NCI-H1694 (cell line): ENCODE measurements around the gene SH3PXD2A.

Experiments
- DNase-seq: peaks from one replicate; lab custom pipeline; 2025; lab: John Stamatoyannopoulos, UW

Gene SH3PXD2A

DNA sequence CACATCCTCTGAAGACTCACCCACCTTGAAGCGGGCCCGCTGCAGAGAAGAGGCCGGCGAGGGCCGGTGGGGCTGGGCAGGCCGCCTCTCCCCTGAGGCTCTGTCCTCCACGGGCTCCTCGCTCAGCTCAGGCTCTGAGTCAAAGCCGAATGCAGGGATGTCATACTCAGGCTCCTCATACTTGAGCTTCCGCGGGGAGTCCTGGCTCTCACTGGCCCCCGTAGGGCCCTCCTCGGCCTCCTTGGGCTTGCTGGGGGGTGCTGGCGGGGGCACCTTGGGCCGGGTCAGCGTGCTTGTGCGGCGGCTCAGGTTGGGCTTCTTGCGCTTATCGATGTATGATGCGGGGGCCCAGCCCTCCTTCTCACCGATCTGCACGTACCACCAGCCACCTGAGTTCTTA is 252.0 kb downstream of the SH3PXD2A start:
- no peak for DNase-seq

DNA sequence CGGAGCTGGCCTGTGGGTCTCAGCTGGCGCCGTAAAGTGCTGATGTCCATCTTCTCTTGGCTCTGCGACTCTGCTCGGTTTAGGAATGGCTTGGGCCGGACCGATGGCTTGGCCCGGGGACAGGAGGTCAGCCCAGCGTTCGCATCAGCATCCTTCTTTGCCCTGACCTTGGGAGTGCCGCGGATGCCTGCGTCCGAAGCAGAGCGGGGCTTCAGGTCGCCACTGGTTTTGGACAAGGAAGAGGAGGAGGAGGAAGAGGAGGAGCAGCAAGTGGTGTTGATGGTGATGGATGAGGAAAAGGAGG is 252.6 kb downstream of the SH3PXD2A start:
- DNase-seq, result no peak

DNA sequence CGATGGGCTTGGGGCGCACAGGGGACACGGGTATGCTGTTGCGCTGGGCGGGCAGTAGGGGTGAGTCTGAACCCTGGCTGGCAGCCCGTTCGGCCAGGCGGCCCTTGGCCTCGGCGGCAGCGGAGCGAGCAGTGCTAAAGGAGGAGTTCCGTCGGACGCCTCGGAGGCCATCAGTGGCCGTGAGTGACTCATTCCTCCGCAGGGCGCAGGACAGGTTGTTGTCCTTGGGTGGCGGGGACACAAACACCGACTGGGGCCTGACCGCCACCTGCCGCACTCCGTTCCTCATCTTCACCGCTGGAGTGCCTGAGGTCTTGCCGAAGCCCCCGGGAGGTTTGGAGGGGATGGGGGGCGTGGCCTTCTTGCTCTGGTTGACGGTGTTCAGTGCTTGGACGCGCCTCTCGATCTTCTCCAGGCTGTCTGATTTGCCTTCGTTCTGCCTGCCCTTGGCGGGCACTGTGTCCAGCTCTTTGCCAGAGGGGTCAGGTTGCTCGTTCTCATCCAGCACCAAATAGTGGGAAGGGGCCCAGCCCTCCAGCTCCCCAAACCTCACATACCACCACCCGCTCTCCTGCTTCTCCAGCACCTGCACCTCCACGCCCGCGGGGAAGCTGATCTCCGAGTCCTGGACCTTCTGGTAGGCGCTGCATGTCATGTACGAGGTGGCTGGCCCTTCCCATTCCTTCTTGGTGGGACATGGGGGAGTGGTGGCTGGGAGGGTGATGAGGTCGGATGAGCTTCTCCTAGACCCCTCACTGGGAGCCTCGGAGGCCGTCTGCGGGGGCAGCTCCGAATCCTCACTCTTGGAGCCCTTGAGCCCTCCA is 253.1 kb downstream of the SH3PXD2A start:
- DNase-seq, result no peak

DNA sequence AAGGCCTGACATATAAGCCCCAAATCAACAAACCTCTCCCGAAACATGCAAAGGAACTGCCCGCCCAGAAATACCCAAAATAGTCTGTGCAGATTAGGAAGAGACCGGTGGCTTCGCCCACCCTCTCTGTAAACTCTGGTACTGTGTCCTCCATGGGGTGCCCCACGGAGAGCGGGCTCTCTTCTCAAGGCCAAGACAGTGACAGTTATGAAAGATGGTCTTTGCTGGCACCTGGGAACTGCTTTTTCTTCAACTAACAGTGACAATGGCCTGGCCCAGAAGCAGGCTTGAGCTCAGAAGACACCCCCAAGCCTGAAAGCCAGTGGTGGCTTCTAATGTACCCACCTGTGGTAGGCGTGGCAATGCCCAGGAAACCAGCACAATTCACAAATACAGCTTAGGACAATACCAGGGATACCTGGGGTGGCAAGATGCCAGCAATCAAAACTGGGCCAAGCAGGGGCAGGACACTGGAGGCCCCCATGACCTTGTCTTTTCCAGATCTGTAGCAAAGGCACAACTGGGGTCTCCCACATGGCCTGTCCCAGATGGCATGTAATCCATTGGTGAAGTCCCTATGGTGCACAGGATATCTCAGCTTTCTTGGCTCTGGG is 254.3 kb downstream of the SH3PXD2A start:
- DNase-seq, result no peak

DNA sequence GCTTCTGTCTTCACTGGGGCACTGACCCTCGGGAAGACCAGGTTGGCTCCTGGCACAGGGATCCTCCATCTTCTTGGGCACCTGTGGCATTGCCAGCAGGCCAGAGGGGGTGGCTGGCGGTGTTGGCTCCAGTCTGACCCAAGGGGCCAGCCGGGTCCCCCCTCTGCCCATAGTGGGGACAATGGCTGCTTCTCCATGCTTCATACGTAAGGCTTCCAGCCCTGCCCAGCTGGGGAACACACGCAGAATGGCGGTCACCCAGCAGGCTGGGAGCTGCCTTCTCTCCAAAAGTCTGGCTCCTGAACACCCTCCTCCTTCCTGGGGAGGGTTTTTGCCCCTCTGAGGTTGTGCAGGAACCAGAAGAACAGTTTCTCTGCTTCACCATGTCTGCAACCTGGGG is 255.1 kb downstream of the SH3PXD2A start:
- DNase-seq, result no peak

DNA sequence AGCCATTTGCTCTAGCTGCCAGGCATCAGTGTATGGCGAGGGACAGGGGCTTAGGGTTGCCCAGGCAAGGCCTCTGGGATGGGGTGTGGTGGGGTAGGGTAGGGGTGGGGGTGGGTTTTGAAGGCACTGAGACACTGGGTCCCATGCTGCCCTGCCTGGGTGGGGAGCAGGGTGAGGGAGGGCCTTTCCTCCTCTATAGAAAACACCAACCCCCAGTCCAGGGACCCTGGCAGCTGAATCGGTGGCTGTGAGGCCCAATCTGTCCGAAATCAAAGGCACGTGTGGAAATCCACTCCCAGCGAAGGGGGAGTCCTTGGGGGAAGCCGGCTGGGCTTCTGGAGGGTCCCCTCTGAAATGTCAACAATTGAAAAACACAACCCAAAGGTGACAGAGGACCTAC is 255.5 kb downstream of the SH3PXD2A start:
- no peak for DNase-seq

DNA sequence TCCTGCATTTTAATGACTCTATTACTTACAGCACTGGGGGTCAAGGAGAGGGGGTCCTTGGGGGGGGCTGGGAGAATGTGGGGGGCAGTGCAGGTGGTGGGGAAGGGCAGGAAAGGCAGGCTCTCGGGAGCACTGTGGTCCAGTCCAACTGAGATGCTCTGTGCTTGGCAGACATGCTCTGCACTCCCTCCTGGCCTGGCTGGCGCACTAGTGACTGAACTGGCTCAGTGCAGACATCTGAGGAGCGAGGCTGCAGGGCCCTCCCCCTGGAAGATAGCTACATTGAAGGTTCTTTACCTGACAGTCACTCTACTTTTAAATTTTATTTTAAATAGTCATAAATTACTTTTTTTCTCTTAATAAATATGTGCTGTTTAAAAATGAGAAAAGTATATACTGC is 256.2 kb downstream of the SH3PXD2A start:
- no peak for DNase-seq

DNA sequence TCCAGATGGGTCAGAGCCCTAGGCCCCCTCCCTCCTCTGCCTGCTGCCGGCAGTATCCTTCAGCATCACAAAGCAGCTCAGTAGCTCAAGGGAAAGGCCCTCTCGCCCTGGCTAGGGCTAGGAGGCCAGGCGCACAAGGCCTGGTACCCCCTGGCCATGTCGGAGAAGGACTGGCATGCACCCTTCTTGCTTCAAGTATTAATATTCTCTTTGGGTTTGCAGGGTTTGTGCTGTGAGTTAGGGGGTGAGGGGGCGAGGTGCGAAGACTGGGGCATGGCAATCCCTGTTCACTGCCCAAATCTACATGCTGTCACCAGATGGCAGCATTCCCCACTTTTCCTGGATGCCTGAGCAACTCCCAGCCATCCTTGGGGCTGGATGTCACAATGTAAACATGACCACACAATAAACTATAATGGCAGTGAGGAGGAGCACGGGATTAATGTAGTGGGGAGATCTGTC is 256.7 kb downstream of the SH3PXD2A start:
- peak; percentile 46 for DNase-seq

DNA sequence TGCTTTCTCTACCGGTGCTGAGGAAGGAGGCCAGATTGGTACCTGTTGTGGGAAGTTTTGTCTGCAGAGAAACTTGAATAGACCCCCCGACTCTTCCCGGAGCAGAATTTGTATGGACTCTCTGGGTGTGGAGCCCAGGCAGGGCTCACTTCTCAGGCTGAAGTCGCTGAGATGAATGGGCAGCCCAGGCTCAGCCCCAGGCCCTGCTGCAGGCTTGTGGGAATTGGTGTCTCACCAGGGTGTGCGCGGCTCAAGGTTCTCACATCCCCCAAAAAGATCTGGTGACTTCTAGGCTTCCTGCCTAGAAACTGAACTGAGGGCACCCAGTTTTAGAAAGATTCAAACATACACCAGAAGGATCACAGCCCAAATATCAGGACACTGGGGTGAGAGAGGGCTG is 258.4 kb downstream of the SH3PXD2A start:
- no peak for DNase-seq

DNA sequence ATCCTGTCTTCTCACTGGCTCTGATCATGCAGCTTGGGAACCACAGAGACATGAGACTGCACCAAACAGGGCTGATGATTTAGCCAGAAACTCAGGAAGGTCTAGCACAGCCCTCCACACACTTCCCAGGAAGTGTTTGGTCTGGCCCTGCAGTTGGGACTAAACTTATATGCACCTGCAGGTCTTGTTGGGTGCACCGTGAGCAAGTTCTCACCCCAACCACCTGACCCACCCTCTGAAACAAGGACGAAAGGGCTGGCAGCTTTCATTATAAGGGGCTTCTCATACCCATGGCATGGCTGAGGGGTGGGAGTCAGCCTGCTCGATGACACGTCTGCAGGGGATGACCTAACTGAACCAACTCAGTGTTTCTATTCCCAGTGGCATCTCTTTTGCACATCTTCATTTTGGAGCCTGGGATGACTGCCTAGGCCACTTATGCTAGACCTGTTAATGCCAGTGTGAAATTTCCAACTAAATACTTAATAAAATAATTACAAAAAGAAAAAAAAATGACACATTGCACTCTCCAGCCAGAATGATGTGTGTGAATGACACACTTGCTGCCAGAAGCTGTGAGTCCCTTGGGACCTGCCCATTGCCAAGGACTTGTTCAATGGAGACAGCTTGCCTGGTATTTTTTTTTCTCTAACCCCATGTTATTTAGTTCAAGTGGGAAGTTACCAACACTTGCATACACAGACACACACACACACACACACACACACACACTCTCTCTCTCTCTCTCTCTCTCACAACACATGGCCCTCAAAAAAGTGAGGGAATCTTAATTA is 259.2 kb downstream of the SH3PXD2A start:
- peak; percentile 77 for DNase-seq

DNA sequence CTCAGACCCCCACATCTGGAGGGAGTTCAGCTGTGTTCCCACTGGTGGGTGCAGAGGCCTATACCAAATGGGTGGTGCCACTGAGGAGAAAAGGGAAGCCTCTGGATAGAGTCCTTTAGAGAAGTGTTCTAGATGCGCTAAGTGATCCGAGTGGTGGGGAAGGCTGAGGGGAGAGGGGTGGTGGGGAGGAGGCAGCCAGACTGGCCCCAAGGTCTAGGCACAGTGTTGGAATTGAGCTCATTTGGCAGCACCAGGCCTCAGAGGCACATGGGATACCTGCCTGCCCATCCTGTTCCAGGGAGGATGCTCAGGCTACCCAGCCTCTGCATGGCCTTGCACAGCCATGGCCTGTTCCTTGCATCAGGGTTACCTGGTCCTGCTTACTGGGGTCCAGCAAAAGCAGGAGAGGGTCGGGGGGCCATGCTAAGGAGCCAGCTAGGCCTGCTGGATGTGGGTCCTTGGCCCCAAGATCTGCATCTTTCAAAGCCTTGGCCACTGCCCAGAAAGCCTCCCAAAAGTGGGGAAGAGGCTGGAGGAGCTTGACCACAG is 262.3 kb downstream of the SH3PXD2A start:
- no peak for DNase-seq

DNA sequence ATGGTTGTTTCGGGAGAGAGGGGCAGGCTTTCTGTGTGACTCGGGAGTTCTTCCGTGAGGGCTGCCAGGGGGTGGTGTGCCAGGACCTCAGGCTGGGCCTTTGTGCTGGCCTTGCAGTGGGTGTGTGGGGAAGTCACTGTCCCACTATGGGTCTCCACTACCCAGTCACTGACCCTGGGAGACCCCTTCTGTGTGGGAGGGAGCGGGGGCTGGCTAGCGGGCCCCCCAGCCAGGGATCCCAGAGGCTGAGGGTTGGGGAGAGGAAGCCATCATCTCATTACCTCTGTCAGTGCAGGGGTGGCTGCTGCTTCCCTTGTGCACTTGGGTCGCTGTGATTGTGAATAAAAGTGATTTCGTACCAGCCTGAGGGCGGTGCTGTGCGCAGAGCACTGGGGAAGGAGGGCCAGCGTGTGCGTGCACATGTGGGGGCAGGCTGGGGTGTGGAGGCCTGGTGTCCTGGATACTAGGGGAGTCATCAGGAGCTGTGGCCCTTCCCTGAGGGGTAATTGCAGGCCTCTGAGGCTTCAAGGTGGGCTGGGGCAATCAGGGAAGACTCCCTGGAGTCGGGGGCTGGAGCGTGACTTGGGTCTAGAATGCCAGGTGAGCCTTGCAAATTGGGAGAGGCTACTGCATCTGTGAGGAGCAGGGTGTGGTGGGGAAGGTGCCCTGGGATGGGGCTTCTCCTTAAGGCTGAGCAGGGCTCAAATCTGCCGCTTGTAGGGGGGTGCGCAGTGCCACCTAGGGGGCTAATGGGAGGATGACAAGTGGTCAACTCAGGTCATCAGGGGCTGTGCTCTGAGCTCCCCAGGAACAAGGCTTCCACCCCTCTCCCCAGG is 263.0 kb downstream of the SH3PXD2A start:
- no peak for DNase-seq

DNA sequence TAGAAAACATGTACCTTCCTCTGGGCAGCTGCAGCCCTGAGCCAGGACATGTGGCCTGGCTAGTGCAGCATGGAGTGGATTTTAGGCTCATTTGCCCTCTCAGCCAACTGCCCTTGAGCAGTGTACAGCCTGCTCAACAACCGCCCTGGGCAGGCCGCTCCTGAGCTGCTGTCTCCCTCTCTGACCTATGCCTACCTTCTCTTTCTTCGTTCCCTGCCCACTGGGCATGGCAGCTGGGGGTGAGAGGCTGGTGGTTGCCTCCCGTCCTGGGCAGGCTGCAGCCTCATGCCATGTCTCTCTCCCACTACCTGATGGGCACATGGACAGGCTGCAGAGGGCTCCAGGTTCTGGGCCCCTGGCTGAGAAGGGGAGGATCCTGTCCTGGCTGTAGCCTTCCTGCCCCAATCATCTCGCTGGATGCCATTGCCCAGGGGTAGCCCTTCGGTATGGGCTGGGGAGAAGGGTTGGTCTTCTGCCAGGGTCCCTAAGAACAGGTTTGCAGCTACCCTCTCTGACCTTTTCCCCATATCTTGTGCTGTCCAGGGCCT is 264.6 kb downstream of the SH3PXD2A start:
- no peak for DNase-seq

DNA sequence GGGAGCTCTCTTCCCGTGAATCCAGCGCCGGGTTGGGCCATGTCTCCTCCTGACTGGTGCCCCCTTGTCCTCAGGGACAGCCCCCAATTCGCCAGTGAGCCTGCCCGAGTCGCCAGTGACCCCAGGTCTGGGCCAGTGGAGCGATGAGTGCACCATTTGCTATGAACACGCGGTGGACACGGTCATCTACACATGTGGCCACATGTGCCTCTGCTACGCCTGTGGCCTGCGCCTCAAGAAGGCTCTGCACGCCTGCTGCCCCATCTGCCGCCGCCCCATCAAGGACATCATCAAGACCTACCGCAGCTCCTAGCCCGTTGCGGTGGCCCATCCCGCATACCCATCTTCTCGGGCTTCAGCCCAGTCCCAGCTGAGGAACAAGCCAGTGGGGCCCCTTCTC is 265.3 kb downstream of the SH3PXD2A start:
- DNase-seq, result no peak

DNA sequence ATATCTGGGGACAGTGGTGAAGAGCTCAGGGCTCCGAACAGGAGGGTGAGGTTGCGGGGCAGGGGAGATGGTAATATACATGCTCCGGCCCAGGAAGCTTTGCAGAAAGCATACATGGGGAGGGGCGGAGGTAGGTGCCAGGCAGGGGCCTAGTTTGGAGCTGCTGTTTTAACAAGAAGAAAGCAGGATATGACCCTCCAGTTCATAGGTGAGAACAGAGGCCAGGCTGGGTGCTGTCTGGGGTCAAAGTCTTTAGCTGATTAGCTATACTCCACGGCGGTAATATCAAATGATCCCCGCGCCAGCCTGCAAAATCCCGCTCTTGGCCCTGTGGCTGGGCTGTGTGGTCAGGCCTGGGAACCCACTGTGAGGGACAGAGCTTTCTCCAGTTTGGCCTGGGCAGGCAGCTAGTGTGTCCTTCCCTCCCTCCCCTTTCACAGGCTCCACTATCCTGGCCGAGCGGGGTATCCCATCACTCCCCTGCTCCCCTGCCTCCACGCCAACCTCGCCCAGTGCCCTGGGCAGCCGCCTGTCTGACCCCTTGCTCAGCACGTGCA is 266.2 kb downstream of the SH3PXD2A start:
- no peak for DNase-seq

DNA sequence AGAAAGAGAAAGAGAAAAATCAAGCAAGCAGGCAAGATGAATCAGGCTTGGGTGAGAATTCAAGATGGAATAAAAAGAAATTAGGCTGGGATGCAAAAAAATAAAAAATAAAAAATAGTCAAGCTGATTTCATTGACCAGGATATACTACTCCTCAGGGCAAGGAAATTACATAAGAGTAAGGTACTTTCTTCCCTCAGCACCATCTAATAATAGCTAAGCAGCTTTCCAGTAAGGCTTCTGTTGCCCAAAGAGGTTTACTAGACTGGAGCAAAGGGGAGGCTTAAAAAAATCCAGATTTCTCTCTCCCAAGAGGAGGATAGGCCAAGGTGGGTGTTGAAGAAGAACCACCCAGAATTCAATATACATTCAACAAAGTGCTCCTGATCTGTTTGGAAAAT is 268.3 kb downstream of the SH3PXD2A start:
- no peak for DNase-seq

DNA sequence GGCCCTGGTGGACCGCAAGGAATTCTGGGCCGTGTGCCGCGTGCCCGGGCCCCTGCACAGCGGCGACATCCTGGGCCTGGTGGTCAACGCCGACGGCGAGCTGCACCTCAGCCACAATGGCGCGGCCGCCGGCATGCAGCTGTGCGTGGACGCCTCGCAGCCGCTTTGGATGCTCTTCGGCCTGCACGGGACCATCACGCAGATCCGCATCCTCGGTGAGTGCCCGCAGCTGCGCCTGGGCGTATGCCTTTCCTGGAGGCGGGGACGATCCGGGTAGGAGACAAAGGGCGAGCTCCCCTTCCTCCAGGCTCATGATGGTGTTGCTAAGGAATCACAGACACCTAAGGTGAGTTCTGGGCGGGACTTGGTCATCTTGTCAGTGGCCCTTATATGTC is 270.4 kb downstream of the SH3PXD2A start:
- DNase-seq, result no peak

DNA sequence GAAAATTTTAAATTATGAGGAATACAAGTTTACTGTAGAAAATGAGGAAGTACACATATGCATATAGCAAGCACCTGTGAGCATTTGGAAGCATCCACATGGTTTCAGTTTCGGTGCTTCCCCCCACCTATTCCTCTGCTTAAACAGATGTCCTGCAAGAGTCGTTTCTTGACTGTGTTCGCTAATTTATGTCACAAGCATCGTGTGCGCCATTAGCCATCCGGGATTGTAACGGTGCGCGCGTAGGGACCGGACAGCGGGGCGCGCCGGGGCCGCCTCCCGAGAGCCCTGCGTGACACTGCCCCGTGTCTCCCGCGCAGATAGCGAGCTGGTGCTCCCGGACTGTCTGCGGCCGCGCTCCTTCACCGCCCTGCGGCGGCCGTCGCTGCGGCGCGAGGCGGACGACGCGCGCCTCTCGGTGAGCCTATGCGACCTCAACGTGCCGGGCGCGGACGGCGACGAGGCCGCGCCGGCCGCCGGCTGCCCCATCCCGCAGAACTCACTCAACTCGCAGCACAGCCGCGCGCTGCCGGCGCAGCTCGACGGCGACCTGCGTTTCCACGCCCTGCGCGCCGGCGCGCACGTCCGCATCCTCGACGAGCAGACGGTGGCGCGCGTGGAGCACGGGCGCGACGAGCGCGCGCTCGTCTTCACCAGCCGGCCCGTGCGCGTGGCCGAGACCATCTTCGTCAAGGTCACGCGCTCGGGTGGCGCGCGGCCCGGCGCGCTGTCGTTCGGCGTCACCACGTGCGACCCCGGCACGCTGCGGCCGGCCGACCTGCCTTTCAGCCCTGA is 271.0 kb downstream of the SH3PXD2A start:
- no peak for DNase-seq

DNA sequence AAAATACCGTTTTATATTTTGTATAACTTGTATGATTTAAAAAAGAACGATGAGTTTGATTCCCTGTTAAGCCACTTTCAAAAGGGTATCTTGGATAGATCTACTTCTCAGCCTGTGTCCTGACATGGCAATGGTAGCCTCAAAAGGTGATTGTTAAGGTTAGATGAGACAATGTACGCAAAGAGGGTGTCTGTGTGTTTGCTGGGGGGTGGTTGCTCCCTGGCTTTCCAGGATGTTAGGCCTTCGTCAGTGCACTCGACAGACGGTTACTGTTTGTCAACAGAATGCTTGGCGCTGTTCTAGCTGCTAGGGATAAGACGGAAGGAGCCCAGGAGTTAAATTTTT is 271.5 kb downstream of the SH3PXD2A start:
- DNase-seq, result no peak

DNA sequence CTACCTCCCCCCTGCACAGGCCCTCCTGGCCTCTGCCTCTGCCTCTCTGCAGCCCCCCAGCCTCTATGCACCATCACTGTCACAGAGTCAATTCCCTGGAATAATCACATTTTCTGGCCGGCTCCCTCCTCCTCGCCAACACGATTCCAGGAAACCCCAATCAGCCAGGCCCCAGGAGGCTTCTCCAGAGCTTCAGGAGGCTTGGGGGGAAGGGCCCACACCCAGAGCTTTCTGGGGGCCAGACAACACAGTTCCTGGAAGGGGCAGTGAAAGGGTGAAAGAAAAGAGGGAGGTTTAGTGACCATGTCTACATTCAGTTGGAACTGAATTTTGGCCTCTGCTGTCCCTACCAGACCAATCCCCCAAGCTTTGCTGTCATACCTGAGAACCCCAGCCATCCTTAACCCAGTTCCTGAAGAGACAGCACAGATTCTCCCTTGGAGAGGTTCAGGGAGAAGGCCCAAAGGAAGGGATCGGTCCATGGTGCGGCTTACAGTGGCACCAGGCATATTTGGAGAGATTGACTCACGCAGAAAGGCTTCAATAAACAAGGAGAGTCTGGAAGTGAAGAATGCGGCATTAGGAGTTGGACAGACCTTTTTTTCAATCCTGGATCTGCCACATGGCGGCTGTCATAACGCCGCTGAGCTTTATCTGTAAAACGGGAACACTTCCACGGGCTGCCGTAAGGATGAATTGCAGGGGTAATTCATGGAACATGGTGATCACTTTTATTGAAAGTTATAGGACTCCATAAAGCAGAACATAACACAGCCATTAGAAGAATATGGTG is 272.8 kb downstream of the SH3PXD2A start:
- DNase-seq, result no peak
